HEK293 (cell line): ENCODE data around the gene NSD1.
A peak's percentile ranks its signal among the peaks of the same experiment; 100 is the strongest.

Source experiments
- GFI1B ChIP-seq: fragments of 450-650 bp; formaldehyde crosslinking; IDR thresholded peaks from 2 replicates; pipeline ENCODE4 v1.5.1; 2016; ENCODE audit warnings: missing biosample characterization, missing genetic modification characterization
- KLF9 ChIP-seq: fragments of 450-650 bp; formaldehyde crosslinking; IDR thresholded peaks from 2 replicates; pipeline ENCODE4 v1.5.1; 2016; ENCODE audit warnings: missing biosample characterization, missing genetic modification characterization, low read depth
- OSR2 ChIP-seq: fragments of 450-650 bp; formaldehyde crosslinking; IDR thresholded peaks from 2 replicates; pipeline ENCODE4 v1.5.1; 2016; ENCODE audit warnings: missing biosample characterization, missing genetic modification characterization
- PRDM1 ChIP-seq: fragments of 450-650 bp; formaldehyde crosslinking; IDR thresholded peaks from 2 replicates; pipeline ENCODE4; 2016; ENCODE audit warnings: missing biosample characterization, missing genetic modification characterization
- PRDM4 ChIP-seq: fragments of 450-650 bp; formaldehyde crosslinking; IDR thresholded peaks from 2 replicates; pipeline ENCODE4 v1.5.1; 2017; ENCODE audit warnings: missing biosample characterization, missing genetic modification characterization
- SP3 ChIP-seq: fragments of 450-650 bp; formaldehyde crosslinking; IDR thresholded peaks from 2 replicates; pipeline ENCODE4 v1.5.1; 2016; ENCODE audit warnings: missing biosample characterization, missing genetic modification characterization
- ZBTB10 ChIP-seq: fragments of 450-650 bp; formaldehyde crosslinking; IDR thresholded peaks from 2 replicates; pipeline ENCODE4 v1.5.1; 2016; ENCODE audit warnings: missing biosample characterization, missing genetic modification characterization
- ZBTB21 ChIP-seq: fragments of 450-650 bp; formaldehyde crosslinking; IDR thresholded peaks from 2 replicates; pipeline ENCODE4 v1.5.1; 2017; ENCODE audit warnings: missing biosample characterization, missing genetic modification characterization
- ZFP69B ChIP-seq: fragments of 450-650 bp; formaldehyde crosslinking; IDR thresholded peaks from 2 replicates; pipeline ENCODE4 v1.5.1; 2016; ENCODE audit warnings: missing biosample characterization, missing genetic modification characterization
- ZNF18 ChIP-seq: fragments of 450-650 bp; formaldehyde crosslinking; IDR thresholded peaks from 2 replicates; pipeline ENCODE4 v1.5.1; 2016; ENCODE audit warnings: missing biosample characterization, missing genetic modification characterization
- ZNF394 ChIP-seq: fragments of 450-650 bp; formaldehyde crosslinking; IDR thresholded peaks from 2 replicates; pipeline ENCODE4 v1.5.1; 2016; ENCODE audit warnings: missing biosample characterization, missing genetic modification characterization, mild to moderate bottlenecking, moderate library complexity, borderline replicate concordance
- ZNF416 ChIP-seq: fragments of 450-650 bp; formaldehyde crosslinking; IDR thresholded peaks from 2 replicates; pipeline ENCODE4 v1.5.1; 2016; ENCODE audit warnings: missing biosample characterization, missing genetic modification characterization
- ZNF513 ChIP-seq: fragments of 450-650 bp; IDR thresholded peaks from 2 replicates; pipeline ENCODE4 v1.5.1; 2018; ENCODE audit warnings: missing biosample characterization, missing genetic modification characterization
- ZNF518A ChIP-seq: fragments of 450-650 bp; formaldehyde crosslinking; conservative IDR thresholded peaks from 2 replicates; pipeline ENCODE4 v1.5.1; 2016; ENCODE audit warnings: low read depth, missing biosample characterization, missing genetic modification characterization
- ZNF555 ChIP-seq: fragments of 450-650 bp; formaldehyde crosslinking; conservative IDR thresholded peaks from 2 replicates; pipeline ENCODE4 v1.5.1; 2017; ENCODE audit warnings: missing biosample characterization, mild to moderate bottlenecking, missing genetic modification characterization, inconsistent platforms
- ZNF558 ChIP-seq: fragments of 450-650 bp; formaldehyde crosslinking; IDR thresholded peaks from 2 replicates; pipeline ENCODE4 v1.5.1; 2016; ENCODE audit warnings: missing biosample characterization, missing genetic modification characterization
- ZNF600 ChIP-seq: fragments of 450-650 bp; formaldehyde crosslinking; IDR thresholded peaks from 2 replicates; pipeline ENCODE4 v1.5.1; 2016; ENCODE audit warnings: missing biosample characterization, missing genetic modification characterization
- ZNF623 ChIP-seq: fragments of 450-650 bp; formaldehyde crosslinking; IDR thresholded peaks from 2 replicates; pipeline ENCODE4 v1.5.1; 2016; ENCODE audit warnings: missing biosample characterization, missing genetic modification characterization
- ZNF654 ChIP-seq: fragments of 450-650 bp; formaldehyde crosslinking; IDR thresholded peaks from 2 replicates; pipeline ENCODE4 v1.5.1; 2016; ENCODE audit warnings: low read depth, missing biosample characterization, missing genetic modification characterization
- ZNF792 ChIP-seq: fragments of 450-650 bp; formaldehyde crosslinking; IDR thresholded peaks from 2 replicates; pipeline ENCODE4 v1.5.1; 2016; ENCODE audit warnings: missing biosample characterization, missing genetic modification characterization
- ZNF837 ChIP-seq: fragments of 450-650 bp; formaldehyde crosslinking; IDR thresholded peaks from 2 replicates; pipeline ENCODE4 v1.5.1; 2016; ENCODE audit warnings: missing biosample characterization, missing genetic modification characterization

NSD1 gene

GRCh38 chr5:177242304-177242703, 108.7 kb downstream of the NSD1 start (continued):
- TF ChIP-seq ZNF394: peak; percentile 81; the same call in 1 of the 2 replicates
- TF ChIP-seq ZNF600 (tag by site-specific recombination): no peak
- TF ChIP-seq ZBTB10 (tag by site-specific recombination): no peak
- TF ChIP-seq ZNF837: no peak
- TF ChIP-seq ZNF792 (tag by site-specific recombination): no peak
- TF ChIP-seq OSR2: no peak
- no peak for TF ChIP-seq PRDM4 (tag by site-specific recombination)
- TF ChIP-seq PRDM1: no peak
- no peak for TF ChIP-seq ZNF513 (tag by site-specific recombination)
- TF ChIP-seq KLF9 (tag by site-specific recombination): no peak
- TF ChIP-seq ZNF416 (tag by site-specific recombination): no peak
- TF ChIP-seq ZFP69B (tag by site-specific recombination): no peak
- TF ChIP-seq ZNF518A (tag by site-specific recombination): peak; percentile 41; the same call in 1 of the 2 replicates
- no peak for TF ChIP-seq ZNF654 (tag by site-specific recombination)
- no peak for TF ChIP-seq ZNF18
- TF ChIP-seq ZNF558: no peak
- peak; percentile 41; the same call in 1 of the 2 replicates for TF ChIP-seq ZNF623
- TF ChIP-seq ZNF555 (tag by site-specific recombination): peak; percentile 38
- TF ChIP-seq SP3 (tag by site-specific recombination): no peak
- no peak for TF ChIP-seq GFI1B (tag by site-specific recombination)
- TF ChIP-seq ZBTB21 (tag by site-specific recombination): no peak
